GM12878 (cell line): ENCODE results near the gene MAP3K7CL. TPM values are rescaled to one million over a fixed set of nuclear protein-coding genes. Genes with fewer than 3 reads are reported as not detected.

ENCODE experiments used
- ATAC-seq: fragments of 200-7000 bp; cut with Tn5 transposase; 3 replicates; pipeline ENCODE4 v1.9.1; 2020; ENCODE audit warnings: mild to moderate bottlenecking, moderate library complexity
- BruUV-seq: library from RNA; stranded (reverse); fragments of 400-500 nt; replicated peaks from 2 replicates; lab custom pipeline; 2021; lab: Mats Ljungman, UMichigan
- CTCF ChIA-PET: fragments of 300-600 bp; sonication (Branson Sonifier 250); formaldehyde crosslinking; extraction: SDS; loops from one replicate; lab custom pipeline; 2021; ENCODE audit warnings: inconsistent platforms; lab: Yijun Ruan, JAX
- POLR2A ChIA-PET: fragments of 350-600 bp; formaldehyde crosslinking; extraction: SDS; loops from one replicate; lab custom pipeline; 2021; ENCODE audit warnings: inconsistent platforms; lab: Charles Lee
- RAD21 ChIA-PET: fragments of 300-600 bp; sonication (Branson Sonifier 250); formaldehyde crosslinking; loops from one replicate; lab custom pipeline; 2023; ENCODE audit warnings: antibody characterized with exemption; ENCODE audit not compliant: unreplicated experiment; lab: Charles Lee
- SMC1A ChIA-PET: fragments of 300-600 bp; sonication (Branson Sonifier 250); formaldehyde crosslinking; loops from one replicate; lab custom pipeline; 2023; ENCODE audit not compliant: unreplicated experiment, uncharacterized antibody; lab: Charles Lee
- DNase-seq: peaks from one replicate; pipeline ENCODE4 v3.0.0-alpha.2; 2011; ENCODE audit warnings: low read depth, low spot score
- FAIRE-seq: peaks from 3 replicates; lab custom pipeline; 2011; peaks lifted over from hg19 to GRCh38; lab: Jason Lieb, UNC
- H2AFZ ChIP-seq: 2 replicates; pipeline ENCODE4 v1.6.0; 2011; ENCODE audit warnings: low read depth, low read length, control low read depth; ENCODE audit not compliant: control insufficient read depth
- H3K27ac ChIP-seq: 2 replicates; pipeline ENCODE4 v1.5.1; 2011; ENCODE audit warnings: control low read depth; ENCODE audit not compliant: control insufficient read depth, insufficient read depth
- H3K27me3 ChIP-seq, 2 experiments: replicated peaks in 1 of 2; 2 replicates each; pipeline versions ENCODE4 v1.6.0 to v1.6.1; 2011; ENCODE audit warnings: low read length in 1 of 2; ENCODE audit not compliant: control insufficient read depth in 2 of 2, insufficient read depth in 2 of 2
- H3K36me3 ChIP-seq, 2 experiments: 2 replicates each; pipeline ENCODE4 v1.5.1; 2011; ENCODE audit warnings: low read length in 1 of 2; ENCODE audit not compliant: control insufficient read depth in 2 of 2, insufficient read depth in 2 of 2
- H3K4me1 ChIP-seq: 2 replicates; pipeline ENCODE4 v1.6.1; 2011; ENCODE audit warnings: mild to moderate bottlenecking, low read length, moderate library complexity, mixed read lengths; ENCODE audit not compliant: control insufficient read depth, insufficient read depth
- H3K4me2 ChIP-seq: 2 replicates; pipeline ENCODE4 v1.6.0; 2011; ENCODE audit warnings: control low read depth; ENCODE audit not compliant: control insufficient read depth, insufficient read depth
- H3K4me3 ChIP-seq: fragments of 200-600 bp; sonication (generic); 2 replicates; pipeline ENCODE4 v1.5.1; 2016
- H3K79me2 ChIP-seq: 2 replicates; pipeline ENCODE4 v1.6.0; 2011; ENCODE audit warnings: low read length; ENCODE audit not compliant: control insufficient read depth, insufficient read depth
- H3K9ac ChIP-seq: 2 replicates; pipeline ENCODE4 v1.8.0; 2011; ENCODE audit warnings: low read length, control low read depth, mixed read lengths; ENCODE audit not compliant: control insufficient read depth, insufficient read depth
- H3K9me3 ChIP-seq: replicated peaks from 3 replicates; pipeline ENCODE4 v1.5.1; 2011; ENCODE audit warnings: mild to moderate bottlenecking, low read length; ENCODE audit not compliant: control insufficient read depth, insufficient read depth
- H4K20me1 ChIP-seq: 2 replicates; pipeline ENCODE4 v1.6.0; 2011; ENCODE audit not compliant: control insufficient read depth, insufficient read depth
- BRCA1 ChIP-seq: IDR thresholded peaks from 2 replicates; pipeline ENCODE4 v1.6.1; 2011; ENCODE audit warnings: low read depth, low read length, improper control_type of control experiment
- EP300 ChIP-seq, 2 experiments: fragments of 150-350 bp in 1 of 2; IDR thresholded peaks; 2 replicates each; pipeline ENCODE4 v1.6.1; 2011 to 2012; ENCODE audit warnings: low read depth in 2 of 2, low read length in 2 of 2, borderline replicate concordance in 1 of 2, improper control_type of control experiment in 1 of 2, inconsistent platforms in 1 of 2; ENCODE audit not compliant: control insufficient read depth in 1 of 2
- ESRRA ChIP-seq: IDR thresholded peaks from 2 replicates; pipeline ENCODE4 v1.6.1; 2012; ENCODE audit warnings: mild to moderate bottlenecking, low read length, improper control_type of control experiment
- JUND ChIP-seq: IDR thresholded peaks from 2 replicates; pipeline ENCODE4 v1.6.1; 2012; ENCODE audit warnings: low read depth, mild to moderate bottlenecking, low read length, improper control_type of control experiment, moderate library complexity
- TAF1 ChIP-seq: IDR thresholded peaks from 2 replicates; pipeline ENCODE4 v1.6.1; 2011; ENCODE audit warnings: mild to moderate bottlenecking, low read depth, low read length, borderline replicate concordance
- WGBS: methylation state at CpG from one replicate; pipeline ENCODE4 v1.1.6; 2016; ENCODE audit warnings: low lambda C conversion rate; ENCODE audit not compliant: insufficient replicate concordance, insufficient coverage; ENCODE audit errors: missing lambda C conversion rate; 5-methylcytosine and 5-hydroxymethylcytosine counted together
- in situ Hi-C: fragments of 300-500 bp; cut with MboI; formaldehyde crosslinking; loops from 9 replicates; pipeline ENCODE4 v1.14.3; 2018; ENCODE audit warnings: mixed read lengths
- intact Hi-C: fragments of 100-400 bp; cut with micrococcal nuclease; formaldehyde crosslinking; loops from one replicate; pipeline ENCODE4 v1.14.2; 2022; ENCODE audit not compliant: unreplicated experiment
- polyA plus RNA-seq, 11 experiments: library from polyadenylated mRNA; depleted of rRNA in 4 of 11; unstranded in 6 of 11; stranded (reverse) in 5 of 11; fragments of >200 nt; fragmentation: Nextera tagmentation in 4 of 11; fragmentation: Illumina TruSeq in 1 of 11; extraction: Ambion mirVana in 4 of 11; extraction: Trizol in 1 of 11; gene quantifications; 1 replicate in 1 of 11; 2 replicates in 10 of 11; pipeline versions ENCODE4 v1.2.1 to v1.2.3, GENCODE V29; 2011 to 2016; ENCODE audit warnings: inconsistent platforms in 2 of 11, missing spikeins in 2 of 11, low read depth in 1 of 11
- total RNA-seq, 4 experiments: library from RNA; depleted of rRNA in 3 of 4; stranded (reverse); fragments of >200 nt in 3 of 4; fragmentation: Illumina TruSeq in 1 of 4; extraction: Trizol in 1 of 4; gene quantifications; 2 replicates each; pipeline versions ENCODE4 v1.2.1 to v1.2.3, GENCODE V29; 2013 to 2021
- TF ChIP-seq, protein P1 (sequence below): fragments of 450-650 bp; conservative IDR thresholded peaks from 2 replicates; pipeline ENCODE4 v1.6.1; 2017; ENCODE audit warnings: mild to moderate bottlenecking, moderate library complexity
- TF ChIP-seq, protein P2 (sequence below): fragments of 450-650 bp; IDR thresholded peaks from 2 replicates; pipeline ENCODE4 v1.6.1; 2017; ENCODE audit warnings: low read depth, mild to moderate bottlenecking, moderate library complexity
- TF ChIP-seq, protein P3 (sequence below): IDR thresholded peaks from 2 replicates; pipeline ENCODE4 v1.6.1; 2011; ENCODE audit warnings: low read depth, mild to moderate bottlenecking, low read length, moderate library complexity, borderline replicate concordance; ENCODE audit errors: extremely low read depth

MAP3K7CL gene
- total and polyA plus RNA-seq, 10 of the 15 experiments (the other 5 are each of a cell fraction or from before 2014, with no cell fraction given), result 3.2 to 19.7 (median 6.6) TPM

DNA sequence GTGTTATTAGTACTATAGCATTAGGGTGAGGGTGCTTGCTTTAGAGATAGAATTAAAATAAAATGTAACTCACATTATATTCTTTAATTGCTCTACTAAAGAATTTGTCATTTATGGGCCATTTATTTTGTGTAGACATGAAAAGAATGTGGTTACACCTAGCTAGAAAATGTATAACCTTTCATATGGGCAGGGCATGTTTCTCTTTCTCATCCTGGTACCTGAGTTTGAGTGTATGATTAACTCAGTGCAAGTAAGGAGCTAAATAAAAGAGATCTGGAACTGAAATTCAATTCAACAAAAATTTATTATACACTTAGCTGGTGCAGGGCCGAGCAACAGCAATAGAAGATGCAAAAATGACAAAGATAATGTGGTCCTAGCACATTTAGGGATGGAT, 47.4 kb downstream of the MAP3K7CL start (continued):
- TF ChIP-seq, protein P1, sequence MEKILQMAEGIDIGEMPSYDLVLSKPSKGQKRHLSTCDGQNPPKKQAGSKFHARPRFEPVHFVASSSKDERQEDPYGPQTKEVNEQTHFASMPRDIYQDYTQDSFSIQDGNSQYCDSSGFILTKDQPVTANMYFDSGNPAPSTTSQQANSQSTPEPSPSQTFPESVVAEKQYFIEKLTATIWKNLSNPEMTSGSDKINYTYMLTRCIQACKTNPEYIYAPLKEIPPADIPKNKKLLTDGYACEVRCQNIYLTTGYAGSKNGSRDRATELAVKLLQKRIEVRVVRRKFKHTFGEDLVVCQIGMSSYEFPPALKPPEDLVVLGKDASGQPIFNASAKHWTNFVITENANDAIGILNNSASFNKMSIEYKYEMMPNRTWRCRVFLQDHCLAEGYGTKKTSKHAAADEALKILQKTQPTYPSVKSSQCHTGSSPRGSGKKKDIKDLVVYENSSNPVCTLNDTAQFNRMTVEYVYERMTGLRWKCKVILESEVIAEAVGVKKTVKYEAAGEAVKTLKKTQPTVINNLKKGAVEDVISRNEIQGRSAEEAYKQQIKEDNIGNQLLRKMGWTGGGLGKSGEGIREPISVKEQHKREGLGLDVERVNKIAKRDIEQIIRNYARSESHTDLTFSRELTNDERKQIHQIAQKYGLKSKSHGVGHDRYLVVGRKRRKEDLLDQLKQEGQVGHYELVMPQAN, result no peak
- TF ChIP-seq, protein P2, sequence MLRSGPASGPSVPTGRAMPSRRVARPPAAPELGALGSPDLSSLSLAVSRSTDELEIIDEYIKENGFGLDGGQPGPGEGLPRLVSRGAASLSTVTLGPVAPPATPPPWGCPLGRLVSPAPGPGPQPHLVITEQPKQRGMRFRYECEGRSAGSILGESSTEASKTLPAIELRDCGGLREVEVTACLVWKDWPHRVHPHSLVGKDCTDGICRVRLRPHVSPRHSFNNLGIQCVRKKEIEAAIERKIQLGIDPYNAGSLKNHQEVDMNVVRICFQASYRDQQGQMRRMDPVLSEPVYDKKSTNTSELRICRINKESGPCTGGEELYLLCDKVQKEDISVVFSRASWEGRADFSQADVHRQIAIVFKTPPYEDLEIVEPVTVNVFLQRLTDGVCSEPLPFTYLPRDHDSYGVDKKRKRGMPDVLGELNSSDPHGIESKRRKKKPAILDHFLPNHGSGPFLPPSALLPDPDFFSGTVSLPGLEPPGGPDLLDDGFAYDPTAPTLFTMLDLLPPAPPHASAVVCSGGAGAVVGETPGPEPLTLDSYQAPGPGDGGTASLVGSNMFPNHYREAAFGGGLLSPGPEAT, result no peak
- no peak for TF ChIP-seq TAF1
- TF ChIP-seq, all 136 proteins: peak for 0

DNA sequence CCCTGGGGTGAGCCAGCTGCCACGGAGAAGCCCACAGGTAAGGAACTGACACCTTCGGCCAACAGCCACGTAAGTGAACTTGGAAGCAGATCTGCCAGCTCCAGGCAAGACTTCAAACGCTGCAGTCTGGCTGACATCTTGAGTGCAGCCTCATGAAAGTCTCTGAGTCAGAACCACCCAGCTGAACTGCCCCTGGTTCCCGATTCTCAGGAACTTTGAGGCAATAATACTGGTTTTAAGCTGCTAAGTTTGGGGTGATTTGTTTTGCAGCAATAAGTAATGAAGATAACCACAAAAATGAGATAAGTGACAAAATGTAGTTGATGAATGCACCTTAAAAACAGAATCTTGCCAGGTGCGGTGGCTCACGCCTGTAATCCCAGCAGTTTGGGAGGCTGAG, 48.5 kb downstream of the MAP3K7CL start:
- Histone ChIP-seq H3K27me3 (no peaks in the 10 kb centered on the region), H3K79me2 (no peaks in the 10 kb centered on the region), H3K4me1 (peaks cover 9% of the 10 kb centered on the region), H2AFZ (no peak overlapping the region), H3K9me3 (no peaks in the 10 kb centered on the region), H3K27ac (no peak overlapping the region), H3K4me2 (no peak overlapping the region), H3K4me3 (no peak overlapping the region), H3K9ac (no peak overlapping the region), H3K36me3 (no peaks in the 10 kb centered on the region), H4K20me1 (no peaks in the 10 kb centered on the region)
- 86% methylated on average over 7 of the region's 7 CpGs for WGBS
- no peak for TF ChIP-seq ESRRA
- TF ChIP-seq JUND, result no peak
- TF ChIP-seq, protein P3, sequence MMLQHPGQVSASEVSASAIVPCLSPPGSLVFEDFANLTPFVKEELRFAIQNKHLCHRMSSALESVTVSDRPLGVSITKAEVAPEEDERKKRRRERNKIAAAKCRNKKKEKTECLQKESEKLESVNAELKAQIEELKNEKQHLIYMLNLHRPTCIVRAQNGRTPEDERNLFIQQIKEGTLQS, result no peak
- no peak for TF ChIP-seq EP300 (IDR thresholded peaks at IDR 0.05; ENCODE audit: borderline replicate concordance in 1 of 2, control insufficient read depth in 1 of 2, low read depth in 2 of 2, low read length in 2 of 2)
- no peak for TF ChIP-seq BRCA1
- no TSS peak for BruUV-seq
- no peak for DNase-seq
- ATAC-seq, result no peak
- no peak for FAIRE-seq
- CTCF ChIA-PET, result interaction anchor here (0.9 to 1.6 kb wide), 3 partner anchors 11 to 114 kb away, joined by 3 to 4 read pairs (median 3); no protein-coding TSS in a partner anchor
- in situ Hi-C loops (no loop called here), intact Hi-C loops (no loop called here)
- POLR2A ChIA-PET, result interaction anchor here (0.6 kb wide), 2 partner anchors 115 to 117 kb away, joined by 5 read pairs; no protein-coding TSS in a partner anchor
- SMC1A ChIA-PET, result interaction anchor here (0.6 to 2.5 kb wide), 3 partner anchors 14 to 103 kb away, joined by 3 to 9 read pairs (median 3); no protein-coding TSS in a partner anchor
- RAD21 ChIA-PET, result interaction anchor here (1.4 kb wide), 1 partner anchor 57 kb away, joined by 3 read pairs; no protein-coding TSS in a partner anchor
